Lower lobe of right lung (tissue), 2 donors: ENCODE results near the gene EARS2. TPM values are rescaled to one million over a fixed set of nuclear protein-coding genes. Genes with fewer than 3 reads are reported as not detected.

ENCODE experiments used
- ATAC-seq, 2 donors: fragments of 200-7000 bp; cut with Tn5 transposase; one replicate each; pipeline ENCODE4 v1.9.1; 2020 to 2022; ENCODE audit warnings: mild to moderate bottlenecking in 2 of 2, moderate library complexity in 2 of 2
- DNase-seq: peaks from one replicate; pipeline ENCODE4 v3.0.0-alpha.2; 2020
- H3K27ac ChIP-seq: fragments of 200-600 bp; one replicate; pipeline ENCODE4 v1.8.0; 2022
- H3K27me3 ChIP-seq: fragments of 200-600 bp; one replicate; pipeline ENCODE4 v1.8.0; 2022; ENCODE audit warnings: low read depth
- H3K36me3 ChIP-seq: fragments of 200-600 bp; one replicate; pipeline ENCODE4 v1.8.0; 2022; ENCODE audit warnings: mild to moderate bottlenecking
- H3K4me1 ChIP-seq: fragments of 200-600 bp; one replicate; pipeline ENCODE4 v1.8.0; 2022
- H3K4me3 ChIP-seq: fragments of 200-600 bp; one replicate; pipeline ENCODE4 v1.8.0; 2022; ENCODE audit warnings: mild to moderate bottlenecking
- H3K9me3 ChIP-seq: fragments of 200-600 bp; one replicate; pipeline ENCODE4 v1.8.0; 2022
- intact Hi-C: fragments of 100-400 bp; cut with DNase I; formaldehyde crosslinking; loops from one replicate; pipeline ENCODE4 v1.11.0; 2022
- total RNA-seq: library from RNA; stranded (reverse); fragmentation: NEBNext Ultra II Directional; extraction: Animal tissue kit (Norgen Biotek cat#: 25700); gene quantifications from one replicate; pipeline ENCODE4 v1.2.1, GENCODE V29; 2021
- TF ChIP-seq, protein P1 (sequence below): fragments of 200-600 bp; IDR thresholded peaks from one replicate; pipeline ENCODE4 v1.8.0; 2022; ENCODE audit warnings: antibody characterized with exemption, mild to moderate bottlenecking
- donor health status: DM: no; HTN: yes; CAD: no; lungs with severe emphysema.

Gene EARS2
- total RNA-seq, 1 donor from 2014 or later = 19.5 TPM

DNA sequence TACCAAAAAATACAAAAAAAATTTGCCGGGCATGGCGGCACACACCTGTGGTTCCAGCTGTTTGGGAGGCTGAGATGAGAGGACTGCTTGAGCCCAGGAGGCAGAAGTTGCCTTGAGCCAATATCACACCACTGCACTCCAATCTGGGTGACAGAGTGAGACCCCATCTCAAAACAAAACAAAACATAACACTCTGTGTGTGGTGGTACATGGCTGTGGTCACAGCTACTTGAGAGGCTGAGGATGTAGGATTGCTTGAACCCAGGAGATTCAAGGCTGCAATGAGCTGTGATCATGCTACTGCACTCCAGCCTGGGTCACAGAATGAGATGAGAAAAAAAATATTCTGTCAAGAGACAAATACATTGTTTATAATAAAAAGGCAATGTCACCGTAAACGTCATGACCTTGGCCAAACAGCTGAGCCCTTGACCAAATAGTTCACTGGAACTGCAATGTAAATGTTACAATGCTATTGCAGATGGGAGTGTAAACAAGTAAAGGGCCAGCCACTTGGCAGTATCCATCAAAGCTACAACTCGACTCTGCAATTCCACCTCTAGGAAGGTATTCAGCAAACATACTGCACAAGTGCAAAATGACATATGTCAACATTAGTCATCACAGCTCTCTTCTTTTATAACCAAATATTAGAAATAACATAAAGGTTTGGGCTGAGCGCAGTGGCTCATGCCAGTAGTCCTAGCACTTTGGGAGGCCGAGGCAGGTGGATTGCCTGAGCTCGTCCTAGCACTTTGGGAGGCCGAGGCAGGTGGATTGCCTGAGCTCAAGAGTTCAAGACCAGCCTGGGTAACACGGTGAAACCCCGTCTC lies 16.9 kb downstream of the EARS2 start:
- H3K27ac ChIP-seq = peak overlapping the region; percentile 19
- ATAC-seq = peak; percentile 90 to 96
- H3K36me3 ChIP-seq = peaks cover 83% of the 10 kb centered on the region
- DNase-seq = no peak
- H3K4me3 ChIP-seq = no peak overlapping the region
- H3K9me3 ChIP-seq = no peaks in the 10 kb centered on the region
- no peaks in the 10 kb centered on the region for H3K4me1 ChIP-seq
- H3K27me3 ChIP-seq = no peaks in the 10 kb centered on the region
- intact Hi-C loops = no loop called here
- TF ChIP-seq, protein P1, sequence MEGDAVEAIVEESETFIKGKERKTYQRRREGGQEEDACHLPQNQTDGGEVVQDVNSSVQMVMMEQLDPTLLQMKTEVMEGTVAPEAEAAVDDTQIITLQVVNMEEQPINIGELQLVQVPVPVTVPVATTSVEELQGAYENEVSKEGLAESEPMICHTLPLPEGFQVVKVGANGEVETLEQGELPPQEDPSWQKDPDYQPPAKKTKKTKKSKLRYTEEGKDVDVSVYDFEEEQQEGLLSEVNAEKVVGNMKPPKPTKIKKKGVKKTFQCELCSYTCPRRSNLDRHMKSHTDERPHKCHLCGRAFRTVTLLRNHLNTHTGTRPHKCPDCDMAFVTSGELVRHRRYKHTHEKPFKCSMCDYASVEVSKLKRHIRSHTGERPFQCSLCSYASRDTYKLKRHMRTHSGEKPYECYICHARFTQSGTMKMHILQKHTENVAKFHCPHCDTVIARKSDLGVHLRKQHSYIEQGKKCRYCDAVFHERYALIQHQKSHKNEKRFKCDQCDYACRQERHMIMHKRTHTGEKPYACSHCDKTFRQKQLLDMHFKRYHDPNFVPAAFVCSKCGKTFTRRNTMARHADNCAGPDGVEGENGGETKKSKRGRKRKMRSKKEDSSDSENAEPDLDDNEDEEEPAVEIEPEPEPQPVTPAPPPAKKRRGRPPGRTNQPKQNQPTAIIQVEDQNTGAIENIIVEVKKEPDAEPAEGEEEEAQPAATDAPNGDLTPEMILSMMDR = no peak

DNA sequence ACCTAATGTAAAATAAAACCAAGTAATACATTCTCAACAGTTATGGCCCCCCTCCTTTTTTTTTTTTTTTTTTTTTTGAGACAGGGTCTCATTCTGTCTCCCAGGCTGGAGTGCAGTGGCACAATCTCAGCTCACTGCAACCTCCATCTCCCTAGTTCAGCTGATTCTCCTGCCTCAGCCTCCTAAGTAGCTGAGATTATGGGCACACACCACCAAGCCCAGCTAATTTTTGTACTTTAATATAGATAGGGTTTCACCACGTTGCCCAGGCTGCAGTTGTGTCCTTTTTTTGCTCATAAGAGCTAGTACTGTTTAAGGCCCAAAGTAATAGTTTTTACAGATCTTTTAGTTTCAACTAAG lies 18.3 kb downstream of the EARS2 start:
- H3K27me3 ChIP-seq = no peaks in the 10 kb centered on the region
- H3K9me3 ChIP-seq = no peaks in the 10 kb centered on the region
- H3K4me3 ChIP-seq = no peak overlapping the region
- intact Hi-C loops = no loop called here
- no peak for DNase-seq
- no peaks in the 10 kb centered on the region for H3K4me1 ChIP-seq
- no peak overlapping the region for H3K27ac ChIP-seq
- H3K36me3 ChIP-seq = peaks cover 83% of the 10 kb centered on the region
- no peak for ATAC-seq
- TF ChIP-seq, protein P1 = no peak

- no peak overlapping the region for H3K27ac ChIP-seq
- H3K9me3 ChIP-seq = no peaks in the 10 kb centered on the region
- no peaks in the 10 kb centered on the region for H3K27me3 ChIP-seq
- DNase-seq (no peak), ATAC-seq (no peak)
- H3K36me3 ChIP-seq = peaks cover 83% of the 10 kb centered on the region
- no peak overlapping the region for H3K4me3 ChIP-seq
- intact Hi-C loops = no loop called here
- TF ChIP-seq, protein P1 = no peak
- H3K4me1 ChIP-seq = no peaks in the 10 kb centered on the region
These were observed 19.8 kb downstream of the EARS2 start for GRCh38 chr16:23537390-23537789.

GRCh38 chr16:23535901-23536300 lies 21.2 kb downstream of the EARS2 start:
- intact Hi-C loops = no loop called here
- H3K36me3 ChIP-seq = peaks cover 84% of the 10 kb centered on the region
- DNase-seq (no peak), ATAC-seq (no peak)
- H3K4me1 ChIP-seq = no peaks in the 10 kb centered on the region
- no peak overlapping the region for H3K27ac ChIP-seq
- H3K4me3 ChIP-seq = no peak overlapping the region
- H3K9me3 ChIP-seq = no peaks in the 10 kb centered on the region
- TF ChIP-seq, protein P1 = no peak
- H3K27me3 ChIP-seq = no peaks in the 10 kb centered on the region

DNA sequence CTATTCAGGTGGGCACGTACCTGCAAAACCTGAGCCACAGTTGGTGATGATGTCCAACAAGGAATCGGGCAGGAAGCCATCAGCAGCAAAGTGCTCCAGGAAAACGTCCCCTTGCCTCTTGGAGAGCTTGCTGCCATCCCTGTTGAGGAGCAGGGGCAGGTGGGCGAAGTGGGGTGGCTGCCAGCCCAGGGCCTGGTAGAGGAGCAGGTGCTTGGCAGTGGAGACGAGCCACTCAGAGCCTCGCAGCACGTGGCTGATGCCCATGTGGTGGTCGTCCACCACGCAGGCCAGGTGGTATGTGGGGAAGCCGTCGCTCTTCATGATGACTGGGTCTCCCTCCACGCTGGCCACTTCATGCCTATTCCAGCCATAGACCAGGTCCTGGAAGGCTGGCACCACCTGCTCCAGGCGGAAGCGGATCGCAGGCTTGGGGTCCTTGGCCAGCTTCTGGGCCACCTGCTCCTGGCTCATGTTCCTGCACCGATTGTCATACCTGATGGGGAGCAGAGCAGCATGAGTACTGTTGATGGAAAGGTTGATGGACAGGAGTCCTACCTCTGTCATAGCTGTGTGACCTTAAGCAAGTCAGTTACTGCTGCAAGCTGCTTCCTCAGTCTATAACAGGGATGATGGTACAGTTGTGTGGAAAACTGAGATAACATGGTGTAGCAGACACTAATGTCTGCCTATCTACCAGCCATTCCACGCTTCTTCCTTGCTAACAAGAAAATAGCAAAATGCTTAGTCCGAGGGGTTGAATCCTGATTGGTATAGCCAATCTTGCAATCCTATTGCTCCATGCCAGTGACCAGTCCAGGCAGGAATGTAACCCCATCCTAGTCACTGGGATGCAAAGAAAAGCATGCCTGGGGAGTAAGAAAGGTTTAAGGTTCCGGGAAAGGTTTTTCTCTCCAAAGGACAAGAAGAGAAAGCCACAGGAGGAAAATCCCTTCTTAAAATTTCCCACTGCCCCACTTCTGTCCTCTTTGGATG lies 22.0 kb downstream of the EARS2 start:
- DNase-seq (no peak), ATAC-seq (peak in 1 of 2 donors; percentile 27)
- no peak overlapping the region for H3K27ac ChIP-seq
- H3K4me3 ChIP-seq = no peak overlapping the region
- H3K27me3 ChIP-seq = no peaks in the 10 kb centered on the region
- intact Hi-C loops = no loop called here
- no peaks in the 10 kb centered on the region for H3K4me1 ChIP-seq
- peaks cover 84% of the 10 kb centered on the region for H3K36me3 ChIP-seq
- TF ChIP-seq, protein P1 = no peak
- no peaks in the 10 kb centered on the region for H3K9me3 ChIP-seq
